Upper lobe of right lung (tissue), 1 donor: ENCODE data around the gene TMEM51. TPM values are rescaled to one million over a fixed set of nuclear protein-coding genes. Genes with fewer than 3 reads are reported as not detected.

Experiments used
- ATAC-seq: fragments of 200-7000 bp; cut with Tn5 transposase; one replicate; pipeline ENCODE4 v1.9.1; 2020; ENCODE audit warnings: mild to moderate bottlenecking, moderate library complexity
- DNase-seq: peaks from one replicate; pipeline ENCODE4 v3.0.0-alpha.2; 2020
- H3K27ac ChIP-seq: fragments of 200-600 bp; one replicate; pipeline ENCODE4 v1.8.0; 2022
- H3K27me3 ChIP-seq: fragments of 200-600 bp; one replicate; pipeline ENCODE4 v1.8.0; 2022; ENCODE audit warnings: mild to moderate bottlenecking
- H3K36me3 ChIP-seq: fragments of 200-600 bp; one replicate; pipeline ENCODE4 v1.8.0; 2022
- H3K4me1 ChIP-seq: fragments of 200-600 bp; one replicate; pipeline ENCODE4 v1.8.0; 2022
- H3K4me3 ChIP-seq: fragments of 200-600 bp; one replicate; pipeline ENCODE4 v1.8.0; 2022; ENCODE audit warnings: mild to moderate bottlenecking
- H3K9me3 ChIP-seq: fragments of 200-600 bp; one replicate; pipeline ENCODE4 v1.8.0; 2022
- intact Hi-C: fragments of 100-400 bp; cut with DNase I; formaldehyde crosslinking; loops from one replicate; pipeline ENCODE4 v1.11.0; 2022
- total RNA-seq: library from RNA; stranded (reverse); fragmentation: NEBNext Ultra II Directional; extraction: Animal tissue kit (Norgen Biotek cat#: 25700); gene quantifications from one replicate; pipeline ENCODE4 v1.2.1, GENCODE V29; 2021
- TF ChIP-seq, protein P1 (sequence below): fragments of 200-600 bp; IDR thresholded peaks from one replicate; pipeline ENCODE4 v1.8.0; 2022; ENCODE audit warnings: antibody characterized with exemption
- donor health status: DM: no; HTN: yes; CAD: no; lungs with severe emphysema.

TMEM51 gene
- total RNA-seq, 1 donor from 2014 or later, result 14.7 TPM

DNA sequence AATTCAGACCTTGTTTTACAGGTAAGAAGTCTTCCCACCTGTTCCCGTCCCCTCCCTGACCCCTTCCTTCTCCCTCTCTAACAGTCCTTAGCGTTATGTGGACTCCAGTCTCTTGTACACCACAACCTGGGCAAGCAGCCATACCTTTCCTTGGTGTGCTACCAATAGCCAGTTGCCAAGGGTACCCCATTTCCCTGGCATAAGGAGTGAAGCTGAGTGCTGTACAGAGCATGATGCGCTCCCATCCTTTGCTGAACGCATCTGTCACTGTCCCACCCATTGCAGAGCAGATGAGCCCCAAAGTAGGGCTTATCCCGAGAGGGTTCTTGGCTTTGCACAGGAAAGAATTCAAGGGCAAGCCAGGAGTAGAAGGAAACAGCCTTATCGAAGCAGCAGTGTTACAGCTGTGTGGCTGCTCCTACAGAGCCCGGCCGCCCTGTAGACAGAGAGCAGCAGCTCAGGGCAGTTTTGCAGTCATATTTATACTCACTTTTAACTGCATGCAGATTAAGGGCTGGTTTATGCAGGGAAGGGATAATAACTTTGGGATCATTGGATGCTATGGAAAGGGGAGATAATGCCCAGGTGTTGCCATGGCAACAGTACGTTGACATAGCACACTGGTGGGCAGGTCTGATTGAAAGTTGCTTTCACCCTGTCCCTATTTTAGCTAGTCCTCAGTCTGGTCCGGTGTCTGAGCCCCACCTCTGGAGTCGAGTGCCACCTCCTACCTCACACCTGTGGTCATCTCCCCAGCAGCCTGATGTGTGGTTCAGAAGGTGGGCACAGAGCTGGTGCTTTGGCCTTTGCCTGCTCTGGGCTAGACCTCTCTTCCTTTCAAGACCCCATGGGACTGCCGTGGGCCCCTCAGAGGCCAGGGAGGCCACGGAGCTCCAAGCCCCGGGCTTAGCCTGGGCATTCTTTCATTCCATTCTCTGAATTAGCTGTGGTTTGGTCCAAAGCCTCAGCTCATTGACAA, 98.6 kb downstream of the TMEM51 start:
- no peak overlapping the region for H3K4me3 ChIP-seq
- no peaks in the 10 kb centered on the region for H3K36me3 ChIP-seq
- intact Hi-C loops, result no loop called here
- ATAC-seq, result no peak
- no peaks in the 10 kb centered on the region for H3K27me3 ChIP-seq
- H3K27ac ChIP-seq, result no peak overlapping the region
- H3K9me3 ChIP-seq, result no peaks in the 10 kb centered on the region
- DNase-seq, result peak; percentile 32
- peaks cover 14% of the 10 kb centered on the region for H3K4me1 ChIP-seq
- TF ChIP-seq, protein P1, sequence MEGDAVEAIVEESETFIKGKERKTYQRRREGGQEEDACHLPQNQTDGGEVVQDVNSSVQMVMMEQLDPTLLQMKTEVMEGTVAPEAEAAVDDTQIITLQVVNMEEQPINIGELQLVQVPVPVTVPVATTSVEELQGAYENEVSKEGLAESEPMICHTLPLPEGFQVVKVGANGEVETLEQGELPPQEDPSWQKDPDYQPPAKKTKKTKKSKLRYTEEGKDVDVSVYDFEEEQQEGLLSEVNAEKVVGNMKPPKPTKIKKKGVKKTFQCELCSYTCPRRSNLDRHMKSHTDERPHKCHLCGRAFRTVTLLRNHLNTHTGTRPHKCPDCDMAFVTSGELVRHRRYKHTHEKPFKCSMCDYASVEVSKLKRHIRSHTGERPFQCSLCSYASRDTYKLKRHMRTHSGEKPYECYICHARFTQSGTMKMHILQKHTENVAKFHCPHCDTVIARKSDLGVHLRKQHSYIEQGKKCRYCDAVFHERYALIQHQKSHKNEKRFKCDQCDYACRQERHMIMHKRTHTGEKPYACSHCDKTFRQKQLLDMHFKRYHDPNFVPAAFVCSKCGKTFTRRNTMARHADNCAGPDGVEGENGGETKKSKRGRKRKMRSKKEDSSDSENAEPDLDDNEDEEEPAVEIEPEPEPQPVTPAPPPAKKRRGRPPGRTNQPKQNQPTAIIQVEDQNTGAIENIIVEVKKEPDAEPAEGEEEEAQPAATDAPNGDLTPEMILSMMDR, result no peak

DNA sequence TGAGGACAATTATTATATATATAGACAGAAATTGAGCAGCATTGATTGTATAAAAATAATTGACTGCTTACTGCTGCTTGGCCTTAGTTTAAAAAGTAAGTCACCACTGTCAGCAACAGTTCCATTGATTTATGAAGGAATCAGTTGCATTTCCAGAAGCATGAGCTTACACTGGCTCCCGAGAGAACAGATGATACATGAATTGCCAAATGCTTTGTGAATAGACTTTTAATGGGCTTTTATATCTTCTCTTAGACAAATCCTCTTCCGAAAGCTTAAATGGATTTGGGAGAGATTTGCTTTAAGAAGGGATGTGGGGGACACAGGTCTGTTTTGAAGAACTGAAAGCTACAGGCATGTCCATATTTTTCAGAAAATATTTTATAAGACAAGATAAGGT, 101.0 kb downstream of the TMEM51 start:
- no peak for DNase-seq

DNA sequence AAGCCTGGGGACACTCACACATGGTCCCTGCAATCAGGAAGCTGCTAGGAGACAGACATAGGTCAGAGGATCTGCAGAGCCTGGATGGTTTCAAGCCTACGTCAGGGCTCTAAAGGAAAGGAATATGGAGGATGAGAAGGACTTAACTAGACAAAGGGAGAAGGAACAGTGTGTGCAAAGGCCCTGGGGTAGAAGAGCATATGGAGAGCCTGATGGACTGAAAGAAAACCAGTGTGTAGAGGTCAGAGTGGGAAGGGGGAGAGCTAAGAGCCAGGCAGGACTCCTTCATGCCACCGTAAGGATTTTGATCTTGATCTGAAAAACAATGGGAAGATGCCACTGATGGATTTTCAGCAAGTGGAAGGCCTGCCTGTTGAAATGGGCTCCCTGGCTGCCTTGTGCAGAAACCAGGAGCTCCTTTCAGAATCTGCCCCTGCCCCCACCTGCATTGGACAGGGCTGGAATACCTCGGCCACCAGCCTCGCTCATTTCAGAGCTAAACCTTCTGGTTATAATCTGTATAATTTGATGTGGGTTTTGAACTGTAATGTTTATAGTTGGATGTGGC, 102.1 kb downstream of the TMEM51 start:
- Histone ChIP-seq H3K36me3 (no peaks in the 10 kb centered on the region), H3K9me3 (no peaks in the 10 kb centered on the region), H3K4me1 (peaks cover 28% of the 10 kb centered on the region), H3K4me3 (no peak overlapping the region), H3K27me3 (no peaks in the 10 kb centered on the region), H3K27ac (no peak overlapping the region)
- no peak for ATAC-seq
- intact Hi-C loops, result no loop called here
- TF ChIP-seq, protein P1, result no peak
- DNase-seq, result peak; percentile 8

More for the DNA sequence above, 101.0 kb downstream of the TMEM51 start:
- TF ChIP-seq, protein P1, result no peak
- H3K36me3 ChIP-seq, result no peaks in the 10 kb centered on the region
- no peaks in the 10 kb centered on the region for H3K9me3 ChIP-seq
- peaks cover 17% of the 10 kb centered on the region for H3K4me1 ChIP-seq
- H3K27ac ChIP-seq, result no peak overlapping the region
- no peak overlapping the region for H3K4me3 ChIP-seq
- intact Hi-C loops, result no loop called here
- no peaks in the 10 kb centered on the region for H3K27me3 ChIP-seq
- no peak for ATAC-seq

DNA sequence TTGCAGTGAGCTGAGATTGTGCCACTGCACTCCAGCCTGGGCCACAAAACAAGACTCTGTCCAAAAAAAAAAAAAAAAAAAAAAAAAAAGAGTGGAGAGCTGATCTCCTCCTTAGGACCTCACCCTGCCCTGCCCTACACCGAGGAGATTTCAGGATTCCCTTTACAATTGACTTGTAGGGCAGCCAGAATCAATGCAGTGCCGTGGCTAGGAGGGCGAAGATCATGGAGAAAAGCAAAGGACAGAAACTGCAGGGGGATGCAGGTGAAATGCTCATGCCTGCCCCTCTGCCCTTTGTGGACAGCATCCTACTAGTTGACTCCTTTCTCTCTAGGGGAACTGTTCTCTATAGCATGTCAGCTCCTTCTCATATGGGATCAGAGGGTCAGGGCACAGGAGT, 103.0 kb downstream of the TMEM51 start:
- H3K4me1 ChIP-seq, result peaks cover 35% of the 10 kb centered on the region
- DNase-seq, result no peak
- H3K4me3 ChIP-seq, result no peak overlapping the region
- ATAC-seq, result no peak
- intact Hi-C loops, result no loop called here
- TF ChIP-seq, protein P1, result no peak
- no peaks in the 10 kb centered on the region for H3K9me3 ChIP-seq
- no peaks in the 10 kb centered on the region for H3K36me3 ChIP-seq
- H3K27ac ChIP-seq, result no peak overlapping the region
- no peaks in the 10 kb centered on the region for H3K27me3 ChIP-seq

DNA sequence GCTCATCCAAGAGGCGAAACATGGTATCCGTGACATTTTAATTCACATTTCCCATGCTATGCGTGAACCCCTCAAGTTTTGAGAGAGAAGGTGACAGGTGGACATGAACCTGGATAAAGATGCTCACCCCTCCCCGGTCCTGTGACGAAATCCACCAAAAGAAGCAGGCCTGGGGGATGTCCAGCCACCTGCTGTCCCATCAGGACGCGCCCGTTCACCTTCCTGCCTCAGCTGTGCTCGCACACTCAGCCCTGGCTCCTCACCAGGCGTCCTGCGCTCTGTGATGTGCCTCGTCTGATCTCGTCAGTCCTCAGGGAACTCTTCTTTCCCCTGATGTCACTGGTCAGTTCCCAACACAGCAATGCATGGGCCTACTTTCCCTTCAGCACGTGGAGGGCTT, 103.8 kb downstream of the TMEM51 start:
- H3K9me3 ChIP-seq, result no peaks in the 10 kb centered on the region
- no peak overlapping the region for H3K4me3 ChIP-seq
- peak; percentile 48 for DNase-seq
- no peak overlapping the region for H3K27ac ChIP-seq
- H3K27me3 ChIP-seq, result no peaks in the 10 kb centered on the region
- no peak for ATAC-seq
- TF ChIP-seq, protein P1, result no peak
- no peaks in the 10 kb centered on the region for H3K36me3 ChIP-seq
- peaks cover 42% of the 10 kb centered on the region for H3K4me1 ChIP-seq
- intact Hi-C loops, result no loop called here
